Stimulated activated CD4-positive, alpha-beta T cell treated with anti-CD3 and anti-CD28 coated beads, Interleukin-4, amount 100 ng/mL, for 1 hour (primary cell): ENCODE measurements around the gene SLC35A5.

ENCODE experiments used
- DNase-seq: peaks from one replicate; pipeline ENCODE4 v3.0.0-alpha.2; 2020

Gene SLC35A5

GRCh38 chr3:112627419-112627818, 65.6 kb downstream of the SLC35A5 start:
- DNase-seq, result no peak

DNA sequence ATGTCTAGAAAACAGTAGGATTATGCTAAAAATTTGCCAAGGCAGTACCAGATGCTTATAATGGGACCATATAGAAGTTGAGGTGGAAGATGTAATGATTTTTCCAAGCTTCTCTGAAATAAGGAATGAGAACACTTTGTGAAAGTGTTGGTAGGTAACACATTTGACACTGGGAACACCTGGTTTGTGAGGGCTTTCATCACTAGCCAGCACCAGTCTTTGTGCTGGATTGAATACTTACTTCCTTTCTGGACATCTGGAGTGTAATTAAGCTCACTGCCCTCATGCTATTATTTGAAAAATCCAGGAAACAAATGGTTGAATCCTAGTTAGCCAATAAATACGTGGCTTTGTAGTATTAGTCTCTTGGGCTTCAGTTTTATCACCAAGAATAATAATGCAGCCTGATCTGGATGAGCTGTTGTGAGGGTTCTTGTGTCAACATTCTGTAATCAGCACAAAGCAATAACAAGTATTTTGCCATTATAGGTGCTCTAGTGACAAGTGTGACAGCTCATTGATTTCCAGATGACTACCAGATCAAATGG, 66.1 kb downstream of the SLC35A5 start:
- DNase-seq, result no peak

GRCh38 chr3:112629425-112629824, 67.6 kb downstream of the SLC35A5 start:
- DNase-seq, result peak; percentile 21

- no peak for DNase-seq
These were observed 69.4 kb downstream of the SLC35A5 start for GRCh38 chr3:112631257-112631656.

DNA sequence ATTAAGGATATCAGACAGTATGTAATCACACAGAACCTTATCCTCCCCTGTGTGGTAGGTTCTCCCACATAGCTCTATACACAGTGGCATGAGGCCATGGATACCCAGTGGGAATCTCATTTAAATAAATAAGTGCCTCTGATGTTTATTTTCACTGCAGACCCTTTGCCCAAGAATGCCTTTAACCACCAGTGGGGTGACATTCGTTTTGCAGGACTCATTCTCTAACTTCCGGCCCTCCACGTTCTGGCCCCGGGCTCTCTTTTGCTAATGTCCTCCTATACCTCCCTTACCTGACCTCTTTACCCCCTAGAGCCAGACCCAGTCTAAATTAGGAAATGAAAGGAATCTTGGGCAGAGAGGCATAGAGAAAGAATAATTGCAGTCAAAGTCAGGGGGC, 70.8 kb downstream of the SLC35A5 start:
- DNase-seq, result no peak

GRCh38 chr3:112633191-112633590, 71.3 kb downstream of the SLC35A5 start:
- no peak for DNase-seq

DNA sequence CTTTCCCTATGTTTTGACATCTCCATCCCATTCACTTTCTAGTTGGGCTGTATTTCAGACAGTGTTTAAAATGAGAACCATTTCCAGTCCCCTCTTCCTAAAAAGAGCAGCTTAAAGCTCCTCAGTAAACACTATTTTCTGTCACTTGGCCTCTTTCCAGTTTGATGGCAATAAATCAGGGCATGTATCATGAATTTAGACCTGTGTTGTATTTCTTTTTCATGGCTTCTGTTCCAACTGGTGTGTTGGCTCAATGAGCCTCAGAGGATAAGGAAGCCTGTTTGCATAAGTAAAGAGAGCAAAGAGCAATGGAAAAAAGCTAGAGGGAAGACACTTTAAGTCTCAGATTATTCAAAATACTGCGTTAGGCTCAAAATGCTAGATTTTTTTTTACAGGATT, 71.9 kb downstream of the SLC35A5 start:
- no peak for DNase-seq

GRCh38 chr3:112634786-112635541, 73.1 kb downstream of the SLC35A5 start:
- no peak for DNase-seq
